ENCODE results near the gene MICALL2.

MICALL2 gene

DNA sequence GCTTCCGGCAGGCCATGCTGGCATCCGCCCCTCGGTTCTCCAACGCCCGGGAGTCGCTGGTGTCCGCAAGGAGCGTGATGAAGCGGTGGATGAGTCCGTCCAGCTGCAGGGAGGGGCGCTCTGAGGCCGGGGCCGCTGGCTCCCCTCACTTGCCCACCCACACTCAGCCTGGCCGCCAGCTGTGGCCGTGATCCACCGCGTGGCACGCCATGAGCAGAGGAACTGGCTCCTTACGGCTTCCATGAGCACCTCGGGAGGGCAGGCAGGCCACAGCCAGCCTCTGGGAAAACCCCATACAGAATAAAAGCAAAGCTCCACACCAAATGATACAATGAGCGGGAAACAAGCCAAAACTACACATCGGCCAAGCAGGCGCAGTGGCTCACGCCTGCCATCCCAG, 15.5 kb upstream of the MICALL2 start:
- in situ Hi-C loops (cut with MboI; ENCODE audit: low pct_unique_long_range_greater_than_20kb, low sequenced_read_pairs): no loop called here
- no peak for DNase-seq

DNA sequence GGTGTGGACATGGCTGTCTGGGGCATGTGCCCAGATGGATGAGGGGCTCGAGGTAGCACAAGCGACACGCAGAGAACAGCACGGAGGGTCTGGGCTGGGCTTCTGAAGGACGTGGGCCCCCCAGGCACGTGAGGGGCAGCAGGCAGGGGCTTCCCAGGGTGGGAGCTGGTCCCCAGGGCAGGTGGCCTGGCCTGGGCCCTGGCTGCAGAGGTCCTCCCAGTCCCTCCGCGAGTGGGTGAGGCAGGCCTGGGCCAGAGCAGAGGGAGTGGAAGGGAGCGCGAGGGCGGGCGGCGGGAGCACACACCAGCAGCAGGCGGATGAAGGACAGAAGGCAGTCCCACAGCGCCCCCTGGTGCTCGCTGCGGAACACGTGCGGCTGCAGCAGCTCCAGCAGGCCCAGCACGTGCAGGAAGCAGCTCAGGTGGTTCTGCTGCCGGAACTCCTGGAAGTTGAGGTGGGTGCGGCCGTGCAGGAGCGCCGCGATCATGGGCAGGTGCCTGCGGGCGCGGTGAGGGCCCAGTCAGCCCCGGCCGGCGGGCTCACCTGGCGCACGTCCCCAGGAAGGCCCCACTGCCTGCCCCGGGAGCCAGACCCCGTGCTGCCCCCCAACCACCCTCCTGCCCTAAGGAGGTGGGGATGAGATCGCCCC, 14.7 kb upstream of the MICALL2 start:
- in situ Hi-C loops (cut with MboI; ENCODE audit: low pct_unique_long_range_greater_than_20kb, low sequenced_read_pairs): no loop called here
- DNase-seq: peak; percentile 90

DNA sequence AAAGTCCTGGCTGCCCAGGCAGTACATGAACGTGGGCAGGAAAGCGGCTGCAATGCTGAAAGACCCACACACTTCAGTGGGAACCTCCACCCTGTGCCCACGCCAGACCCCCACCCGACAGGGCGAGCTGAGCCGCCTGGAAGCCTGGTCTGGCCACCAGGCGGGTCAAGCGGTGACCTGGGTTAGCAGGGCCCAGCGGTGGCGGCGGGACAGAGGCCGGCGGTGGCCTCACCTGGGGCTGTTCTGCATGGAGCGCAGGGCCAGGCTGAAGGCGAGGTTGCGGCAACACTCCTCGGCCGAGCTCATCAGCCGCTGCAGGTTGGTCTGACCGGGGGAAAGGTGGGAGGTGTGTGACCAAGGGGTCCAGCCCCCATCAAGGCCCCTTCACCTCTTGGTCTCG, 11.6 kb upstream of the MICALL2 start:
- in situ Hi-C loops (cut with MboI; ENCODE audit: low pct_unique_long_range_greater_than_20kb, low sequenced_read_pairs): no loop called here

DNA sequence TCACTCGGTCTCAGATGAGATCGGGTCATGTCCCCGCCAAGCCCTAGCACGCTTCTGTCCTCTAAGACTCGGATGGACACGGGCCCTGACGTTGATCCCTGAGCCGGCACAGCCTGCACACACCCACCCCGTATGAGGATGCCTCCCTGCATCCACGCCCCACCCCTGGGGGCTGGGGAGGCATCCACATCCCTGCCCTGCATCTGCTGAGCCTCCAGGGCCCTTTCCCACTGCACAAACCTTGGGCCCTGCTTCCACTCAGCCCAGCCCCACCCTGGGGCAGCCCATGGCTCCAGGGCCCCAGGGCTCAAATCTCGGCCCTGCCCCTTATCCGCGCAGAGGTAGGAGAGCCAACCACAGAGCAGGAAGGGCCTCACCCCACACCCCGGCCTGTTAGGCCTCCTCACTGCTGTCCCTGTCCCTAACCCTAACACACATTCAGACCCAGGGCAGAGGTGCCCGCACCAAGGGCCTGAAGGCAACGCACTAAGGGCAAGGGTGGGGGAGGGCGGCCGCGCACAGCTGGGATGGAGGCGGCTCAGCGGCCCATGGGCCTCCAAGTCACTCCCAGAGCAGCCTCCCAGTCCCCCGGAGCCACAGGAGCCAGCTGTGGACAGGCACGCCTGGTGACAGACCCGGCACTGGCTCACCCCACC, 9.5 kb upstream of the MICALL2 start:
- DNase-seq: no peak
- in situ Hi-C loops (cut with MboI; ENCODE audit: low pct_unique_long_range_greater_than_20kb, low sequenced_read_pairs): no loop called here

More for the DNA sequence above, 11.6 kb upstream of the MICALL2 start:
- DNase-seq: no peak

DNA sequence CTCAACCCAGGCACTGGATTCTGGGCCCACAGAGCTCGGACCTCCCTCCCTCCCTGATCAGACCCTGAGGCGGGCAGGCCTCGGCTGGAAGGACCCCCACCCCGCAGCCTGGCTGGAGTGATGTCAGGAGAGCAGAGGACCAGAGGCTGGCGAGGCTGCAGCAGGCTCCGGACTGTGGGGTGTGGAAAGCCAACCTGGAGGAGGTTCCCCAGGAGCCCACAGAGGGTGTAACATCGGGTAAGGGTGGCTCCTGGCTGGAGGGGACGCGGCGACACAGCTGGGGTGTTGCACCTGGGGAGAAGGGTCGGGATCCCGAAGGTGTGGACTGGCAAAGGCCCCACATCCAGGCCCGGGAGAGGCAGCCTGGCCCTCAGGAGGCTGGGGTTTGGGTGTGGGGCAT, 8.9 kb upstream of the MICALL2 start:
- in situ Hi-C loops (cut with MboI; ENCODE audit: low pct_unique_long_range_greater_than_20kb, low sequenced_read_pairs): no loop called here
- no peak for DNase-seq

DNA sequence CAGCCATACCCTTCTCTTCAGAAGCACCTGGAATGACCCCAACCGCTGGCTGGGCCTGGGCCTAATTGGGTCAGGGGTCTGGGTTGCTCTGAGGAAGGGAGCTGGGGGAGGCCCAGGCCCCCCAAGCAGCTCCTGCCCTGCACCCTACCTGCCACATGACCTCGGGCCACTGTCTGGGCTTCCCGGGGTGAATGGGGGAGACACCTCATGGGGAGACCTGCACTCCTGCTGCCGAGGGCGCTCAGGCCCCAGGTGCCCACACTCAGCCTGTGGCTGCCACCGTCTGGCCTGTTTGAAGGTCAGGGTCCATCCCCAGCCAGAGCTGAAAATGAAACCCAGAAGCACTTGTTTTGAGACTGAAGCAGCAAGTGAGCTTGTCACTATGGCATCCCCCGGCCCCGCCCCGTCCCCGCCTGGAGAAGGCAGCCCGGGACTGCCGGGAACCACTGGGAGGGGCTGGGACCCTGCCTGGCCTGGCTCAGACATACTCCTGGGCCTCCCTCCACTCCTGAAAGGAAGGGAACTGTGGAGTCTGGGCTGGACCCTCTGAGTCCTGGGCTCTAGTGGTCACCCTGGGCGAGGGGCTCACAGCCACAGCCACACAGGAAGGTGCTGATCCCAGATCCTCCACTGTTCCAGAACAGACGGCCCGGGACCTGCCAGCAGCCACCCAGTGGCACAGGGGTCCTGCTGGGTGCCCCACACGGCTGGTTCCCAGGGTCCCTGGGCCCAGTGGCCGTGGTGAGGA, 7.4 kb upstream of the MICALL2 start:
- no peak for DNase-seq
- in situ Hi-C loops (cut with MboI; ENCODE audit: low pct_unique_long_range_greater_than_20kb, low sequenced_read_pairs): no loop called here

DNA sequence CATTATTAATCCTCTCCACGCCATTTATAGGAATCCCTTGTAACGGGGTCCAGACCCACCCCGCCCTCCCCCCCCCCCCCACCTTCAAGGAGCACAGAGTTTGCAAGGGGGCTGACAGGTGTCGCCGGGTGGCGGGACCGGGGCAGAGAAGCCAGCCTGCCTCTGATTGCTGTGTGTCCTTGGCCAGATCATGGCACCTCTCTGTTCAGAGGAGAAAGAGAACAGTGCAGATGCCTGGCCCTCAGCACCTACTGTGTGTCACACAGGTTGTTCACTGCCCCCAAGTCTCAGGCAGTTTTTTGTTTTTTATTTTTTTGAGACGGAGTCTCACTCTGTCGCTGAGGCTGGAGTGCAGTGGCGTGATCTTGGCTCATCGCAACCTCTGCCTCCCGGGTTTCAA, 5.4 kb upstream of the MICALL2 start:
- in situ Hi-C loops (cut with MboI; ENCODE audit: low pct_unique_long_range_greater_than_20kb, low sequenced_read_pairs): no loop called here
- no peak for DNase-seq

DNA sequence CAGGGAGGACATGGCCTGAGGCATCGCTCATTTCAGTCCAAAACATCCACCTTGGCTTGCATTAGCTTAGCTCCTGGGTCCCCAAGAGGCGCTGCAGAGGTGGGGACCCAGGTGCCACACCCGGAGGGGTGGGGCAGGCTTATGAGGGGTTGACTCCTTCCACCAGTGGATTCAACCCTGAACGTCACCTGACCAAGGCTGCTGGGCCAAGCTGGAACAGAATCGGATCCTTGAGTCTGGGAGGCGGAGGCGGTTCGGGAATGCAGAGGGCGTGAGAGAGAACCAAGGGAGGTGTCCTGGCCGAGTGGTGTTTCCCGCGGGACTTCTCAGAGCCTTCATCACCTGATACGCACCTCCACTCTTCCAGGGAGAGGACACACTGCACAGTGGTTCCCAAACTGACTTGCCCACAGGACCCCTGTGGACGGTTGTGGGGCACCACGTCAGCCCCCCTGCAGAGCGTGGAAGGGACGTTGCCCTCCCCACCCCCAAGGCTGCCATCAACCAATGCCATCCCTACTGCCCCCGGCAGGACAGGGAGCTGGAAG, 4.5 kb upstream of the MICALL2 start:
- in situ Hi-C loops (cut with MboI; ENCODE audit: low pct_unique_long_range_greater_than_20kb, low sequenced_read_pairs): no loop called here
- DNase-seq: no peak

DNA sequence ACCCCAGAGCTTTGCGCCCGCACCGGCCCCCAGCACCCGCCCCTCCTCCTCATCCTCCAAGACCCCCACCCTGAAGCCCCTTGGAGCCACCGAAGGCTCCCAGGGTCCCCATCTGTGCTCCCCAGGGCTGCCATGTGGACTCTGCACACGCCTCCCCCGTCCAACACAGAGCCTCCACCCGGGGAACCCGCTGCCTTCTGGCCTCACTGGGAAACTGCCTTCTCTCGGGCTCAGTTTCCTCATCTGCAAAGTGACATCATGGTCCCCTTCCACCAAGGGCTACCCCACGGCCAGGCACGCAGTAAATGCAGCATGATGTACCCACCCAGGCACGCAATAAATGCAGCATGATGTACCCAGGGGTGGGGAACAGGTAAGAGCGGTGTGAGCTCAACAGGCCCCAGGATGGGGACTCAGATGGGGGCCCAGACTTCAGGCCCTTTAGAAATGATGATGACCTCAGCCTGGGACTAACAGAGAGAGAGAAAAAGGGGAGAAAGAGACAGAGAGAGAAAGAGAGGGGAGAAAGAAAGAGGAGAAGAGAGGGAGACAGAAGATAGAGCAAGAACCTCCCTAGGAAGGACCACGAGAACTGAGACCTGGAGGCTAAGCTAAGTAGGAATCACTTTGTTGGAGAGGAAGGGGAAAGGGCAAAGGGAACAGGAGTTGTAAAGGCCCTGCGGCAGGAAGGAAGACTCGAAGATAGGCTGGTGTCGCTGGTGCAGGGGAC, 2.5 kb upstream of the MICALL2 start:
- in situ Hi-C loops (cut with MboI; ENCODE audit: low pct_unique_long_range_greater_than_20kb, low sequenced_read_pairs): no loop called here
- DNase-seq: no peak

DNA sequence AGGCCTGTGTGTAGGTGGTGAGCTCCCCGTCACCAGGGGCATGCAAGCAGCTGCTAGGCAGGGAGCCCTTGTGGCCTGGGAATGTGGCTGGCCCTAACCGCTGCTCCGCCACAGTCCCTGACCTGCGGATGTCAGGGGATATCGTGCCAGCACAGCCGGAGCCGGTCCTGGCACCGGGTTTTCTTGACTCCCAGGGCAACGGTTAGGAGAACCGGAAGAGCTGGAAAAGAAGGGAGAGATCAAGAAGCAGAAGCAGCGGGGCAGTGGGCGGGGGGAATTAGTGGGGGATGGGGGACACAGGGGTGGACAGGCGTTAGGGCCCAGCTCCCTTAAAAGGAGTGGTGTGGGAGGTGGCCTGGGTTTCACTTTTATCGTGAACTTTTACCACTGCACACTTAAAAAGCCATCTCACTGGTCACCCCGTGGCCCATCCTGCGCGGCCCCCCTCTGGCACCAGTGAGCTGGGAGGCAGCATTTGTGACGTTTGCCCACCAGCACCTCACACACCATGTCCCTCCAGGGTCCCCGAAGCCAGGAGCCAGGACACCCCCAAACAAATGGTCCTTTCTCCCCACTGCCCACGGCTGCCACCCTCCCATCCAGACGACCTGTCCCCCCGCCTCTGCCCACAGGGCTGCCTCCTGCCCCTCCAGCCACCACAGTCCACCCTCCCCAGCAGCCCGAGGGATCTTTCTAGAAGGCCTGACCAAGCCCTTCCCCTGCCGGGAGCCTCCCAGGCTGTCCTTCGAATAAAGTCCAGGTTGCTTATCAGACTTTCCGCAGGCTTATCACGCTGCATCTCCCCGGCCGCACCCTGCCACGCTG, 1.8 kb upstream of the MICALL2 start:
- in situ Hi-C loops (cut with MboI; ENCODE audit: low pct_unique_long_range_greater_than_20kb, low sequenced_read_pairs): no loop called here
- DNase-seq: peak; percentile 87

DNA sequence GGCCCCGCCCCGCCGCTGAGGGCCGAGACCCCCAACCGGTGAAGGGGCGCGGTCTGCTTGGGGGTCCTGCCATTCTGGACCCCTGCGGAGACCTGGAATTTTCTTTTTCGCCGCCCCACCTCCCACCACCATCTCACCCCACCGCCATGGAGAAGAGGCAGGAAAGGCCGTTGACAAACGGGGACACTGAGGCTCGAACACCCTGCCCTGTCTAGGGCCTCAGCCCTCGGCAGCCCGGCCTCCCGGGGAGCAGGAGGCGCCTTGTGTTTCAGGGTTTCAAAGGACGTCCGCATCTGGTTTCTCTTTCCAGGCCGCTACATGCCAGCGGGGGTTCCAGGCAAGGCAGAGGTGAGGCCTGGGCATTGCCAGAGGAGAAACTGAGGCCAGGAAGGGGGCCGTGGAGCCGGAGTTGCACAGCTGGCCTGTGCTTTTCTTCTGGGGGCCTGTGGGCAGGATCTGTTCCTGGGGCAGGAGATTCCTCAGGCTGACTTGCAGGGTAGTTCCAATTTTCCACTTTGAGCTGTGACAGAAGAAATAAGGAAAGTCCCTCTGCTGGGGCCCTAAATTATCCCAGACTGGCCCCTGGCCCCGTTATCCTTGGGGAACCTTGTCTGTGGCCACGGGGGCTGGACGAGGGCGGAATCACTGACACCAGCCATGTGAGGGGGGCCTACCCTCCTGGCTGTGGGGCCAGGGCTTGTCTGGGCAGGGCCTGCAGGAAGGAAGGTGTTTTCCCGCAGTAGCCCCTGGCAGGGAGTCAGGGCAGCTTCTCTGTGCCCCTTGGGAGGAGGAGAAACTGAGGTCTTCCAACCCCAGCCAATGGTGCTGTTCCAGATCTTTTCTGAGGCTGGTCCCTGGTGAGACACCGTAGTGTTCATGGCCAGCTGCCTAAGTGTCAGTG, 900 bp upstream of the MICALL2 start:
- DNase-seq: peak; percentile 32
- in situ Hi-C loops (cut with MboI; ENCODE audit: low pct_unique_long_range_greater_than_20kb, low sequenced_read_pairs): no loop called here

DNA sequence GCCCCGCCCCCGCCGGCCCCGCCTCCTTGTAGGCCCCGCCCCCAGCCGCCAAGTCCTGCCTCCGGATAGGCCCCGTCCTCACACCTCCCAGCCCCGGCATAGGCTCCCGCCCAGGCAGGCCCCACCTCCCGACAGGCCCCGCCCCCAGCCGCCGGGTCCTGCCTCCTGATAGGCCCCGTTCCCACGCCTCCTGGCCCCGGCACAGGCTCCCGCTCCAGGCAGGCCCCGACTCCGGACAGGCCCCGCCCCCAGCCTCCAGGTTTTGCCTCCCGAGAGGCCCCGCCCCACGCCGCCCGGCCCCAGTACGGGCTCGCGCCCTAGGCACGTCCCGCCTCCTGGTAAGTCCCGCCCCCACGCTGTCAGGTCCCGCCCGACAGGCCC, 232 bp upstream of the MICALL2 start:
- DNase-seq: peak; percentile 93
- in situ Hi-C loops (cut with MboI; ENCODE audit: low pct_unique_long_range_greater_than_20kb, low sequenced_read_pairs): no loop called here

DNA sequence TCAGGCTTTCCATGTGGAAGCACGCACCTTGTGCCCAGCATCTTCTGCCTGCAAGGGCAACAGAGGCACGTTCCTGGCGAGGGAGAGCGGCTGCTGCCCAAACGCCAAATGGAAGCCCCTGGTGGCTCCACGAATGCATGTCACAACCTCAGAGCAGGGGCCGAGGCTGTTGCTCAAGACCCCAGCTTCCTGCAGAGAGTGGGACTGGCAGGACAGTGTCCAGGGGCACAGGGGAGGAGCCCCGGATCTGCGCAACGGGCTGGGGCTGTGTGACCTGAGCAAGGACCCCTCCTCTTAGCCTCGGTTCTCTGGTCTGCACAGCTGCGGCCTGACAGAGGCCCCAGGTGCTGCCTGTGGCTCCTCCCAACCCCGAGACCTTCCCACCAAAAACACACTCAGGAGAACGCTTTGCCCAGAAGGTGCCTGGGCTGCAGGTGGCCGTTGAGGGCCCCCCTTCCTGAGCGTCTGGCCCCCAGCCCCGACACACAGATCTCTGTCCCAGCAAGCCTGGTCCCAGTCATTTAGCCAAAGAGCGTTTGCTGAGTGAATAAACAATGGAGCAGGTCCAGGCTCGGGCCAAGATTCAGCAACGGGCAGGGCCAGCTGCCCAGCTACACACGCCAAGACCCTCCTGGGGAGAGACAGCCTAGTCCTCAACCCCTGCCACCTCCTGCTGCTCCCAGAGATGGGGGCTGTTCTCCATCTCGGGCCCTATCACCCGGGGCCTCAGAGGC, 1.2 kb downstream of the MICALL2 start:
- in situ Hi-C loops (cut with MboI; ENCODE audit: low pct_unique_long_range_greater_than_20kb, low sequenced_read_pairs): no loop called here
- no peak for DNase-seq

DNA sequence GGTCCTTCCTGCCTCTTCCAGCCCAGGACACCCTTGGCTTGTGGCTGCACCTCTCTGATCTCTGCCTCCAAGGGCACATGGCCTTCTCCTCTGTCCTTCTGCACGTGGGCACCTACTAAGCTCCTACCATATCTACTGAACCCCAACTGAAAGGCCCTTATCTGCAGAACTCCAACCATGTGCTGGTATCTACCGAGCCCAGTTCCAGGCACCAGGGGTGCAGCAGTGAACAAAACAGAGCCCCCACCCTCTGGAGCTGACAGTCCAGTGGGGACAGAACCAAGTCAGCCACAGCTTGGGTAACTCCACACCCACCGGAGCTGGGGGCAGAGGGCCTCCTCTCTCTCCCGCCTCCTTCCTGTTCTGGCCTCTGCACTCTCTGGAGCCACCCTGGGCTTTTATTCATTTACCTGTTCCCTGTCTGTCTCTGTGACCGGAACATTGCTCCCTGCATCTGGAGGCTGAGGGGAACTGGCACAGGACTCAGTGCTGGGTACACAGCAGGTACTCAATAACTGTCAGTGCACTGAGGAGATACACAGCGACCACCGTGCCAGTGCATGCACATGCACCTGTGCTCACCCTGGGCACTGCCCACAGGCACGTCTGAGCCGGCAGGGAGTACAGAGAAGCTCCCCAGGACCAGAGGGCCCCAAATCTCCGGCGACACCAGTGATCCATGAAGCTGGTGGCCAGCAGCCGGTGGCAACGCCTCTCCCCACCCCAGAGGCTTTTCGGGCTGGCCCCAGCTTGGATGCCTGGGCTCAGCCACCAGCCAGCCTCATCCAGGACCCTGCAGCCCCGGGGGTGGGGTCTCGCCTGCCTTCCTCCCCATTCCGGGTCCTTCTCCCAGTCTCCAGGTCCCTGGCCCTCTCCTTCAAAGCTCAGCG, 2.0 kb downstream of the MICALL2 start:
- peak; percentile 31 for DNase-seq
- in situ Hi-C loops (cut with MboI; ENCODE audit: low pct_unique_long_range_greater_than_20kb, low sequenced_read_pairs): no loop called here

DNA sequence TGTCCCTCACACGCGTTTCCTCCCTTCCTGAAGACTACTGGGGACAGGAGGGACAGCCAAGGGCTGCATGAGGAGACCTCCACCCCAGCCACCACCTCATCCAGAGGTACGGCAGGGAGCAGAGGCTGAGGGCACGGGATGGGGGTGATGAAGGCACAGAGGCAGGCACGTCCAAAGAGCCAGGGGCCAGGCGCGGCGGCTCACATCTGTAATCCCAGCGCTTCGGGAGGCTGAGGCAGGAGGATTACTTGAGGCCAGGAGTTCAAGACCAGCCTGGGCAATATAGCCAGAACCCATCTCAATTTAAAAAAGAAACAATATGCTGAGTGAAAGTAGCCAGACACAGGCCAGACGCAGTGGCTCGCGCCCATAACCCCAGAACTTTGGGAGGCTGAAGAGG, 3.3 kb downstream of the MICALL2 start:
- no peak for DNase-seq
- in situ Hi-C loops (cut with MboI; ENCODE audit: low pct_unique_long_range_greater_than_20kb, low sequenced_read_pairs): no loop called here

DNA sequence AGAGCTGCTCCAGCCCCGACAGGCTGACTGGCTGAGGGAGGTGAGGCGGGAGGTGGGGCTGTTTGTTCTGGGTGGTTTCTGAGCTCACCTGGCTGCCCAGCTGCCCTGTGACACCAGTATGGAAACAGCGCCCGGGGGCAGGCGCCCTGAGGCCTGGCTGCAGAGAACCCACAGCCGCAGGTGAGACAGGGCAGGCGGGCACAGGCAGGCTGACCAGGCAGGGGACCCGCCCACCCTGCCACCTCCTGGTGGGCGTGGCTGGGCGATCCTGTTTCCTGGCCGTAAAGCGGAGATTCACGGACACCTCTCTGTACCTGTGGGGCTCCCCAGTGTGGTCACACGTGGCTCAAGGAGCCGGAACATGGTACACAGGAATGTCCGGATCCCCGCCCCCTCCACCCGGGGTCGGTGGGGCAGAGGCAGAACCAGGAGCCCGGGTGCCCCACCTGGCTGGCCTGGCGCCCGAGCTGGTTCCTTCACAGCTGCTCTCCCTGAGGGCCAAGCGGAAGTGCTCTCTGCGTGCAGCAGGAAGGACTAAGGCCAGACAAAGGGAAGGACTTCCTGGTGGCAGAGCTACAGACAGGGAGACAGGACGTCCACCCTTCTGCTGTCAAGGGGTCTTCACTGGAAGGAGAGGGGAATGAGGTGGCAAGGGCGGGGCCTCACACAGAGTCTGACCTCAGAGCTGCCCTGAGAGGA, 3.9 kb downstream of the MICALL2 start:
- no peak for DNase-seq
- in situ Hi-C loops (cut with MboI; ENCODE audit: low pct_unique_long_range_greater_than_20kb, low sequenced_read_pairs): no loop called here
